Gastrocnemius medialis (tissue), 4 donors: Measurements from ENCODE around the gene MKNK2. TPM values are rescaled to one million over a fixed set of nuclear protein-coding genes. Genes with fewer than 3 reads are reported as not detected.

ENCODE experiments used
- ATAC-seq, 2 donors: fragments of 150-250 bp; one replicate each; pipeline ENCODE4 v1.9.1; 2016
- DNase-seq, 2 donors: peaks; one replicate each; pipeline ENCODE4 v3.0.0-alpha.2; 2019
- H3K27ac ChIP-seq, 4 donors: fragments of 200-600 bp; sonication (generic); 1 replicate in 1 of 4; 2 replicates in 3 of 4; pipeline ENCODE4 v1.5.1; 2016 to 2018; ENCODE audit warnings: mild to moderate bottlenecking in 2 of 4, moderate library complexity in 1 of 4
- H3K27me3 ChIP-seq, 3 donors: fragments of 200-600 bp; sonication (generic) in 2 of 3; 1 replicate in 1 of 3; 2 replicates in 2 of 3; pipeline versions ENCODE4 v1.5.1 to v1.6.0; 2016 to 2019; ENCODE audit warnings: mild to moderate bottlenecking in 1 of 3, moderate library complexity in 1 of 3
- H3K36me3 ChIP-seq, 2 donors: fragments of 200-600 bp; sonication (generic) in 1 of 2; one replicate each; pipeline ENCODE4 v1.5.1; 2017 to 2018
- H3K4me1 ChIP-seq, 2 donors: fragments of 200-600 bp; sonication (generic) in 1 of 2; one replicate each; pipeline ENCODE4 v1.5.1; 2016 to 2017; ENCODE audit warnings: mild to moderate bottlenecking in 2 of 2
- H3K4me3 ChIP-seq, 4 donors: fragments of 200-600 bp; sonication (generic) in 3 of 4; 1 replicate in 1 of 4; 2 replicates in 3 of 4; pipeline ENCODE4 v1.5.1; 2016 to 2019; ENCODE audit warnings: mild to moderate bottlenecking in 2 of 4
- H3K9me3 ChIP-seq, 3 donors: fragments of 200-600 bp; sonication (generic) in 2 of 3; 1 replicate in 1 of 3; 2 replicates in 2 of 3; pipeline ENCODE4 v1.5.1; 2016 to 2019
- POLR2A ChIP-seq, 2 donors: fragments of 450-650 bp; IDR thresholded peaks; one replicate each; pipeline ENCODE4 v1.6.1; 2017; ENCODE audit warnings: antibody characterized with exemption in 2 of 2, mild to moderate bottlenecking in 2 of 2, moderate library complexity in 2 of 2
- in situ Hi-C, 4 donors: fragments of 200-750 bp; cut with MboI; loops; one replicate each; pipeline versions ENCODE4 v1.15.0 to v1.8.0; 2017; ENCODE audit warnings: low sequenced_read_pairs in 4 of 4
- intact Hi-C: fragments of 100-400 bp; cut with DNase I; formaldehyde crosslinking; loops from one replicate; pipeline ENCODE4 v1.15.1; 2023; ENCODE audit warnings: low total_unique reads
- total RNA-seq, 4 donors: library from RNA; depleted of rRNA; stranded (reverse); fragments of >200 nt; gene quantifications; one replicate each; pipeline versions ENCODE4 v1.1.0 to v1.2.3, GENCODE V29; 2016
- TF ChIP-seq, protein P1 (sequence below), 5 experiments: fragments of 450-650 bp in 3 of 5; fragments of 200-600 bp in 2 of 5; sonication (generic) in 2 of 5; IDR thresholded peaks in 4 of 5; conservative IDR thresholded peaks in 1 of 5; 1 replicate in 4 of 5; 2 replicates in 1 of 5; pipeline ENCODE4 v1.5.1; 2016 to 2019; ENCODE audit warnings: antibody characterized with exemption in 5 of 5, mild to moderate bottlenecking in 3 of 5, moderate library complexity in 3 of 5

The MKNK2 gene
- total RNA-seq, 4 donors from 2014 or later: 1,858 to 2,149 (median 1,965) TPM

DNA sequence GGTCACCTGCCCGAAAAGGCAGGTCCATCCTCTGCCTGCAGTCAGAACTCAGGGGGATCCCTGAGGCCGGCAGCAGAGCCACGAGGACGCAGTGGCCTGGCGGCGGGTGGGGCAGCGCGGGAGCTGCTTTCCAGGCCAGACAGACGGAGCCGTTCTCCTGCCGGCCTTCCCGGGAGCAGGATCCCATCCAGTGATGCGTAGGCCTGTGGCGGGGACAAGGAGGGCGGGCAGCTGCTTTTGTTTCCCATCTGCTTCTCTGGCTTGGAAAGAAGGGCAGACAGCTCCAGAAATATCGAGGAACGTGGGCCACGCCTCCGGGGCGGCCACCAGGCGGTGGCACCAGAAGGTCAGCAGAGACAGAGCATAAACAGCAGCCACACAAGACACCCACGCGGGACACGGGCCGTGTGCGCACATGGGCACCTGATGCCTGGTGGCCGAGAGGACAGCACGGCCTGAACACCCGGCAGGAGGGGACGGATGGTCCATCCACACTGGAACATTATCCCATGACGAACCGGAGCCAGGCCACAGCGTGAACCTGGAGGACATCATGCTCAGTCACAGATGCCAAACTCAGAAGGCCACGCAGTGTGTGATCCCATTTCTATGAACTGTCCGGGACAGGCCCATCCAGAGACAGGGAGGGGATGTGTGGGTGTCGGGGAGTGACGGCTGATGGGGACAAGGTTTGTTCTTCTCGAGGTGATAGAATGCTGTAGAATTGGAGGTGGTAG lies 13.9 kb upstream of the MKNK2 start:
- Histone ChIP-seq H3K27ac (peak overlapping the region; percentile 95 to 100 (median 98)), H3K36me3 (no peaks in the 10 kb centered on the region), H3K4me3 (peak overlapping the region; percentile 36 to 53 (median 47)), H3K4me1 (peaks cover 27 to 32% of the 10 kb centered on the region in 2 donors), H3K9me3 (no peaks in the 10 kb centered on the region), H3K27me3 (no peaks in the 10 kb centered on the region)
- TF ChIP-seq, protein P1, sequence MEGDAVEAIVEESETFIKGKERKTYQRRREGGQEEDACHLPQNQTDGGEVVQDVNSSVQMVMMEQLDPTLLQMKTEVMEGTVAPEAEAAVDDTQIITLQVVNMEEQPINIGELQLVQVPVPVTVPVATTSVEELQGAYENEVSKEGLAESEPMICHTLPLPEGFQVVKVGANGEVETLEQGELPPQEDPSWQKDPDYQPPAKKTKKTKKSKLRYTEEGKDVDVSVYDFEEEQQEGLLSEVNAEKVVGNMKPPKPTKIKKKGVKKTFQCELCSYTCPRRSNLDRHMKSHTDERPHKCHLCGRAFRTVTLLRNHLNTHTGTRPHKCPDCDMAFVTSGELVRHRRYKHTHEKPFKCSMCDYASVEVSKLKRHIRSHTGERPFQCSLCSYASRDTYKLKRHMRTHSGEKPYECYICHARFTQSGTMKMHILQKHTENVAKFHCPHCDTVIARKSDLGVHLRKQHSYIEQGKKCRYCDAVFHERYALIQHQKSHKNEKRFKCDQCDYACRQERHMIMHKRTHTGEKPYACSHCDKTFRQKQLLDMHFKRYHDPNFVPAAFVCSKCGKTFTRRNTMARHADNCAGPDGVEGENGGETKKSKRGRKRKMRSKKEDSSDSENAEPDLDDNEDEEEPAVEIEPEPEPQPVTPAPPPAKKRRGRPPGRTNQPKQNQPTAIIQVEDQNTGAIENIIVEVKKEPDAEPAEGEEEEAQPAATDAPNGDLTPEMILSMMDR (IDR thresholded peaks at IDR 0.05 in 4 of 5, conservative IDR thresholded peaks at IDR 0.05 in 1 of 5): peak in 2 of 5 experiments; percentile 19 to 74
- peak; percentile 90 to 96 for TF ChIP-seq POLR2A (IDR thresholded peaks at IDR 0.05)
- intact Hi-C loops (loop anchor here (2.0 to 10.0 kb wide), 6 partner anchors 14 to 1310 kb away; partner anchors contain the start of genes GPX4, MIDN and MKNK2), in situ Hi-C loops (loop anchor here (5.0 to 10.0 kb wide), 3 partner anchors 38 to 130 kb away; no protein-coding TSS in a partner anchor)
- ATAC-seq (peak; percentile 59 to 60), DNase-seq (peak; percentile 95 to 98)

DNA sequence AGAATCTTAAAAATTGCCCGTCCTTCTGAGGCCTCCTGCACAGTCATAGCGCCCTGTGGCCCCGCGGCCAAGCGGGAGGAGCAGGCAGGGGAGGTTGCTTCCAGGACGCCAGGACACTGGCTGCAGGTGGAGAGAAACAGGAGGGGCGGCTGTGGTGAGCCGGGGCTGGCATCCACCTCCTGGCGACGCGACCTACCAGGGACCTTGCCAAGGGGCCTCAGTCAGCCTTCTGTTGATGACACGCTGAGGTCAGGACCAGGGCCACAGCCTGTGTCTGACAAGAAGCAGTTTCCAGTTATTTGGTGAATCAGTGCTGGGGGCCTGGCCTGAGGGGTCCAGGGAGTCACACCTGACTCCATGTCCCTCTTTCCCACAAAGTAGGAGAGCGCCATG lies 13.3 kb upstream of the MKNK2 start:
- ATAC-seq (peak in 1 of 2 donors; percentile 15), DNase-seq (peak in 1 of 2 donors; percentile 86)
- Histone ChIP-seq H3K9me3 (no peaks in the 10 kb centered on the region), H3K27me3 (no peaks in the 10 kb centered on the region), H3K4me3 (peak overlapping the region; percentile 36 to 53 (median 47)), H3K4me1 (peaks cover 33 to 37% of the 10 kb centered on the region in 2 donors), H3K36me3 (no peaks in the 10 kb centered on the region), H3K27ac (peak overlapping the region; percentile 95 to 100 (median 98))
- TF ChIP-seq, protein P1 (IDR thresholded peaks at IDR 0.05 in 4 of 5, conservative IDR thresholded peaks at IDR 0.05 in 1 of 5): no peak
- no peak for TF ChIP-seq POLR2A (IDR thresholded peaks at IDR 0.05)
- in situ Hi-C loops (loop anchor here in 1 of 4 donors (10.0 kb wide), 1 partner anchor 130 kb away; no protein-coding TSS in a partner anchor), intact Hi-C loops (loop anchor here (2.0 to 10.0 kb wide), 6 partner anchors 14 to 1310 kb away; partner anchors contain the start of genes GPX4, MIDN and MKNK2)

DNA sequence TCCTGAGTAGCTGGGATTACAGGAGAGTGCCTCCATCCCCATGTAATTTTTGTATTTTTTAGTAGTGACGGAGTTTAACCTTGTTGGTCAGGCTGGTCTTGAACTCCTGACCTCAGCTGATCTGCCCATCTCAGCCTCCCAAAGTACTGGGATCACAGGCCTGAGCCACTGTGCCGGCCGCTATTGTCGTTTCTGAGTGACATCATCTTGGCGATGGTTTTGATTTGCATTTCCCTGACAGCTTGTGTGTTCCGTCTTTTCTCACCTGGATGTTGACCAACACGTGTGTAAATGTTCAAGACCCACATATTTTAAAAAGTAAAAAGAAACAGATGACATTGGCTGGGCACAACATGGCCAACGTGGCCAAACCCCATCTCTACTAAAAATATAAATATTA lies 12.8 kb upstream of the MKNK2 start:
- Histone ChIP-seq H3K27ac (peak overlapping the region; percentile 95 to 100 (median 98)), H3K36me3 (no peaks in the 10 kb centered on the region), H3K4me3 (peak overlapping the region; percentile 36 to 53 (median 47)), H3K4me1 (peaks cover 39 to 43% of the 10 kb centered on the region in 2 donors), H3K27me3 (no peaks in the 10 kb centered on the region), H3K9me3 (no peaks in the 10 kb centered on the region)
- DNase-seq (no peak), ATAC-seq (no peak)
- TF ChIP-seq, protein P1 (IDR thresholded peaks at IDR 0.05 in 4 of 5, conservative IDR thresholded peaks at IDR 0.05 in 1 of 5): no peak
- no peak for TF ChIP-seq POLR2A (IDR thresholded peaks at IDR 0.05)
- in situ Hi-C loops (loop anchor here in 1 of 4 donors (10.0 kb wide), 1 partner anchor 129 kb away; no protein-coding TSS in a partner anchor), intact Hi-C loops (loop anchor here (2.0 to 10.0 kb wide), 6 partner anchors 13 to 1311 kb away; partner anchors contain the start of genes GPX4, MIDN and MKNK2)

- no peaks in the 10 kb centered on the region for H3K27me3 ChIP-seq
- H3K4me3 ChIP-seq: no peak overlapping the region
- no peak for TF ChIP-seq POLR2A (IDR thresholded peaks at IDR 0.05)
- TF ChIP-seq, protein P1 (IDR thresholded peaks at IDR 0.05 in 4 of 5, conservative IDR thresholded peaks at IDR 0.05 in 1 of 5): no peak
- H3K36me3 ChIP-seq: no peaks in the 10 kb centered on the region
- no peak for DNase-seq
- no peaks in the 10 kb centered on the region for H3K9me3 ChIP-seq
- peak overlapping the region; percentile 95 to 100 (median 98) for H3K27ac ChIP-seq
- H3K4me1 ChIP-seq: peaks cover 42 to 51% of the 10 kb centered on the region in 2 donors
- intact Hi-C loops (loop anchor here (5.0 to 10.0 kb wide), 5 partner anchors 565 to 1312 kb away; partner anchors contain the start of genes GPX4 and MIDN), in situ Hi-C loops (loop anchor here in 1 of 4 donors (10.0 kb wide), 1 partner anchor 128 kb away; no protein-coding TSS in a partner anchor)
- ATAC-seq: no peak
These were observed 11.7 kb upstream of the MKNK2 start for GRCh38 chr19:2062770-2063169.
